Transverse colon (tissue), 4 donors: Measurements from ENCODE around the gene HS3ST1. TPM values are rescaled to one million over a fixed set of nuclear protein-coding genes. Genes with fewer than 3 reads are reported as not detected.

Source experiments
- DNase-seq: peaks from one replicate; pipeline ENCODE4 v3.0.0-alpha.2; 2019
- H3K27ac ChIP-seq, 4 donors: fragments of 200-600 bp; sonication (generic); 2 replicates each; pipeline ENCODE4 v1.5.1; 2016 to 2018; ENCODE audit warnings: inconsistent platforms in 4 of 4
- H3K27me3 ChIP-seq: fragments of 200-600 bp; sonication (generic); 2 replicates; pipeline ENCODE4 v1.5.1; 2017; ENCODE audit warnings: inconsistent platforms
- H3K36me3 ChIP-seq, 4 donors: fragments of 200-600 bp; sonication (generic); 2 replicates each; pipeline ENCODE4 v1.5.1; 2017 to 2019; ENCODE audit warnings: inconsistent platforms in 4 of 4
- H3K4me1 ChIP-seq, 4 donors: fragments of 200-600 bp; sonication (generic); 2 replicates each; pipeline ENCODE4 v1.5.1; 2017 to 2020; ENCODE audit warnings: inconsistent platforms in 4 of 4
- H3K4me3 ChIP-seq, 4 donors: fragments of 200-600 bp; sonication (generic); 1 replicate in 1 of 4; 2 replicates in 3 of 4; pipeline versions ENCODE4 v1.5.1 to v1.6.1; 2017 to 2019; ENCODE audit warnings: inconsistent platforms in 4 of 4
- H3K9me3 ChIP-seq, 2 donors: fragments of 200-600 bp; sonication (generic); 2 replicates each; pipeline ENCODE4 v1.5.1; 2017 to 2019; ENCODE audit warnings: inconsistent platforms in 2 of 2
- CTCF ChIP-seq, 5 experiments: fragments of 200-600 bp in 3 of 5; fragments of 450-650 bp in 2 of 5; sonication (generic) in 3 of 5; IDR thresholded peaks; 1 replicate in 2 of 5; 2 replicates in 3 of 5; pipeline ENCODE4 v1.5.1; 2016 to 2017; ENCODE audit warnings: antibody characterized with exemption in 5 of 5, inconsistent platforms in 3 of 5, mild to moderate bottlenecking in 2 of 5, moderate library complexity in 1 of 5
- EP300 ChIP-seq: sonication (generic); formaldehyde crosslinking; IDR thresholded peaks from one replicate; pipeline ENCODE4 v1.6.1; 2017; ENCODE audit warnings: antibody characterized with exemption, low read depth
- POLR2A ChIP-seq: fragments of 450-650 bp; IDR thresholded peaks from one replicate; pipeline ENCODE4 v1.6.1; 2016; ENCODE audit warnings: antibody characterized with exemption, mild to moderate bottlenecking, moderate library complexity
- POLR2AphosphoS5 ChIP-seq, 3 donors: sonication (generic); formaldehyde crosslinking; IDR thresholded peaks; one replicate each; pipeline ENCODE4 v1.6.1; 2016; ENCODE audit warnings: antibody characterized with exemption in 3 of 3
- WGBS, 2 donors: methylation state at CpG; one replicate each; pipeline ENCODE4 v1.1.5; 2018; ENCODE audit warnings: low coverage in 1 of 2; 5-methylcytosine and 5-hydroxymethylcytosine counted together
- in situ Hi-C, 4 donors: fragments of 200-750 bp; cut with MboI; loops; one replicate each; pipeline versions ENCODE4 v1.15.0 to v1.15.1; 2017; ENCODE audit warnings: low sequenced_read_pairs in 3 of 4, low pct_ligation_motif_present in 1 of 4, low pct_unique_long_range_greater_than_20kb in 1 of 4
- intact Hi-C: fragments of 100-400 bp; cut with DNase I; formaldehyde crosslinking; loops from one replicate; pipeline ENCODE4 v1.15.1; 2023; ENCODE audit warnings: low total_unique reads
- total RNA-seq, 4 donors: library from RNA; depleted of rRNA; stranded (reverse); fragments of >200 nt; gene quantifications; one replicate each; pipeline ENCODE4 v1.1.0, GENCODE V29; 2016

The HS3ST1 gene
- total RNA-seq, 4 donors from 2014 or later = 3.2 to 4.9 TPM; not detected in 2

DNA sequence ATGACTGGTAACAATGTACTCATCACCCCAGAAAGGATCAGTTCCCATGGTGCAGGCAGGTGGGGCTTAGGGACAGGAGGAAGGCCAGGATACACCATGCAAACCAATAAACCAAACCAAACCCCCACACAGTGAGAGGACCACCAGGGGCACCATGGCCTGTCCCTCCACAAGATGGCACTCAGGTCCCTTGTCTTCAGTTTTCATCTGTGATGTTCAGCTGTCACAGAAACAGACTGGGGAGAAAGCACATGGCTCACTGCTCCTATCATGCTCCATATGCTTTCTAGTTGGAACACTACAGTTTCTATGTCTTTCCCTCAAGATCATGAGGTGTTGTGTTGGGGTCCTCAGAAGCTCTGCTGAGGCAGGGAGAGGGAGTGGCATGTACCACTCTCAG lies 10.1 kb downstream of the HS3ST1 start:
- Histone ChIP-seq H3K9me3 (no peaks in the 10 kb centered on the region), H3K4me3 (no peak overlapping the region), H3K4me1 (peaks cover 0 to 3% (median 0%) of the 10 kb centered on the region in 4 donors), H3K27ac (no peak overlapping the region), H3K36me3 (no peaks in the 10 kb centered on the region), H3K27me3 (no peaks in the 10 kb centered on the region)
- in situ Hi-C loops = loop anchor here in 3 of 4 donors (25.0 kb wide), 5 partner anchors 219 to 856 kb away; no protein-coding TSS in a partner anchor
- TF ChIP-seq POLR2AphosphoS5 (IDR thresholded peaks at IDR 0.05) (no peak), CTCF (IDR thresholded peaks at IDR 0.05) (no peak), POLR2A (no peak), EP300 (no peak)
- DNase-seq = no peak
- intact Hi-C loops = no loop called here

DNA sequence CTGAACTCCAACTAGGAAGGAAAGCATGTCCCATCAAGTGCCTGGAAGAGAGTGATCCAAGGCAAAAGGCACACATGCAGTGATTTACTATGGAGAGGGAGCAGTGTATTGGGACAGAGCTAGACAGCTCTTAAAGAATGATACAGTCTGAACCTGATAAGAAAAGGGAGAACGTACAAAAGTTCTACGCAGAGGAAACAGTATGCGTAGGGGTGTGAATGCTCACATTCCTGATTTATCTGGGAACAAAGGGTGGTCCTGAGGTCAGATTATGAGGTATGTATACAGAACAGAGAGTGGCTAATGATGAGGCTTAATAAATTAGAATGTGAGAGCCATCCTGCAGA lies 12.0 kb downstream of the HS3ST1 start:
- Histone ChIP-seq H3K27me3 (no peaks in the 10 kb centered on the region), H3K36me3 (no peaks in the 10 kb centered on the region), H3K9me3 (no peaks in the 10 kb centered on the region), H3K4me1 (peaks cover 0 to 3% (median 0%) of the 10 kb centered on the region in 4 donors), H3K27ac (no peak overlapping the region), H3K4me3 (no peak overlapping the region)
- intact Hi-C loops = no loop called here
- 60 to 92% methylated on average over 3 of the region's 3 CpGs for WGBS, 2 donors
- TF ChIP-seq CTCF (IDR thresholded peaks at IDR 0.05) = no peak
- no peak for TF ChIP-seq EP300
- no peak for TF ChIP-seq POLR2AphosphoS5 (IDR thresholded peaks at IDR 0.05)
- TF ChIP-seq POLR2A = no peak
- in situ Hi-C loops = loop anchor here in 3 of 4 donors (25.0 kb wide), 5 partner anchors 221 to 854 kb away; no protein-coding TSS in a partner anchor
- no peak for DNase-seq

DNA sequence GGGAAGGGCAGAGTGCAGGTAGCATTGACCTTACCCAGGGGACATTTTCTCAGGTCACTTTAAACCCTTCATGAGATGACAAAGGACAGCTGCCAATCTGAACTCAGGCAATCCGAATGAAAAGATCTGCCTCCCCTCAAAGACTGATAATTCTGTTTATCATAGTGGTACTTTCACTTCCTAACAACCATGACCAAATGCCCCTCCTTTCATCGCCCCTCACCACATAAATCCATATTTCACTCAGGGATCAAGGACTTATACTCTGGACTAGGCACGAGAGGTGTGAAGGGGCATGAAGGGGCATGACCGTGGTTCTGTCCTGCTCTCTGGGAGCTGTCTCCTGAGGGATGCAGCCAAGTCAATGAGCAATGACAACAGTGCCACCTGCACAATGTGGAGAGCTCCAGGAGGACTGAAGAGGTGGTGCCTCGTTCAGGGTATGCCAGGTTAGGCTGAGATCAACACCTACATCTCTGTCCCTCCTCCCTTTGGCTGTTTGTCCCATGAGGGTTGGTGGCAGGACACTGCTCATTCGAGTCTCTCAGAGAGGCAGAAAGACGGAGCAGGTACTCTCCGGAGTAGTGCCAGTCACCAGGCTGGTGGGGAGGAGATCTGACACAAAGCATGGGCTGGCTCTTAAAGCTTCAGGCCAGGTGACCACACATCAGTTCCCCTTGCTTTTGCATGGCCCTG lies 12.5 kb downstream of the HS3ST1 start:
- Histone ChIP-seq H3K27me3 (no peaks in the 10 kb centered on the region), H3K27ac (no peak overlapping the region), H3K36me3 (no peaks in the 10 kb centered on the region), H3K9me3 (no peaks in the 10 kb centered on the region), H3K4me1 (peaks cover 0 to 3% (median 0%) of the 10 kb centered on the region in 4 donors), H3K4me3 (no peak overlapping the region)
- DNase-seq = no peak
- TF ChIP-seq CTCF (IDR thresholded peaks at IDR 0.05) = no peak
- no peak for TF ChIP-seq EP300
- TF ChIP-seq POLR2AphosphoS5 (IDR thresholded peaks at IDR 0.05) = no peak
- TF ChIP-seq POLR2A = no peak
- WGBS, 2 donors = 83% methylated on average over 8 of the region's 8 CpGs; no CpG with 5 or more reads in 1 of the 2 donors
- in situ Hi-C loops = loop anchor here in 3 of 4 donors (25.0 kb wide), 5 partner anchors 221 to 854 kb away; no protein-coding TSS in a partner anchor
- intact Hi-C loops = no loop called here

DNA sequence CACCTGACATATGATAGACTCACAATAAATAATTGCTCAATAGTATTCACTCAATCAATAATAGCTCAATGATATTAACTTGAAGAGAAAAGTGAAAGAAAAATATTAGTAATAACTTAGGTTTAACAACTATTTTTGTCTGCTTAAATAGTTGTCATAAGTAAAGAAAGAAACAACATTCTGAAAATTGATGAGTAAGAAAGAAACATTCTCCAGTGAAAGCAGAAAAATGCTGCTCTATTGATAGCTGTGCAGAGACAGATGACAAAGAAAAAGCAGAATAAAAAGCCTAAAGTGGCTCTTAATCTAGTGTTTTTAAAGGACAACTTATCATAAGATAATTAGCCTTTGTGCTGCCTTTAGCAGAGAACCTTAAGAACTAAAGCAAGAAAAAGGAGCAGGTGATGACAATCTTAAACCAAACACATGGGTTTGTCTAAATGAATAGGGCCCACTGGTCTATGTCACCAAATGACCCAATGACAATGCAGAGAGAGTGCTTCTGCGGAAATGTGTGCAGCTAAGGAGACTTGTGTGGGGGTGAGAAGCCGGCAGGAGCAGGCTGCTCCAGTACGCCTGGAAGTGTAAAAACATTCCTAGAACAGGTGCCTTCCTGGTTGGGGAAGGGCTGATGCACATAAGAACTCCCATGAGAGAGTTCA lies 13.2 kb downstream of the HS3ST1 start:
- Histone ChIP-seq H3K36me3 (no peaks in the 10 kb centered on the region), H3K4me1 (peaks cover 0 to 2% (median 0%) of the 10 kb centered on the region in 4 donors), H3K27ac (no peak overlapping the region), H3K9me3 (no peaks in the 10 kb centered on the region), H3K4me3 (no peak overlapping the region), H3K27me3 (no peaks in the 10 kb centered on the region)
- in situ Hi-C loops = loop anchor here in 3 of 4 donors (25.0 kb wide), 5 partner anchors 222 to 853 kb away; no protein-coding TSS in a partner anchor
- TF ChIP-seq POLR2A = no peak
- TF ChIP-seq EP300 = no peak
- no peak for TF ChIP-seq CTCF (IDR thresholded peaks at IDR 0.05)
- TF ChIP-seq POLR2AphosphoS5 (IDR thresholded peaks at IDR 0.05) = no peak
- intact Hi-C loops = no loop called here
- DNase-seq = no peak
- 79% methylated on average over 3 of the region's 3 CpGs for WGBS, 2 donors
